ENCODE data around the gene SLC49A4. TPM values are rescaled to one million over a fixed set of nuclear protein-coding genes. Genes with fewer than 3 reads are reported as not detected.

The SLC49A4 gene
- total RNA-seq, 1 donor: 43.4 TPM

DNA sequence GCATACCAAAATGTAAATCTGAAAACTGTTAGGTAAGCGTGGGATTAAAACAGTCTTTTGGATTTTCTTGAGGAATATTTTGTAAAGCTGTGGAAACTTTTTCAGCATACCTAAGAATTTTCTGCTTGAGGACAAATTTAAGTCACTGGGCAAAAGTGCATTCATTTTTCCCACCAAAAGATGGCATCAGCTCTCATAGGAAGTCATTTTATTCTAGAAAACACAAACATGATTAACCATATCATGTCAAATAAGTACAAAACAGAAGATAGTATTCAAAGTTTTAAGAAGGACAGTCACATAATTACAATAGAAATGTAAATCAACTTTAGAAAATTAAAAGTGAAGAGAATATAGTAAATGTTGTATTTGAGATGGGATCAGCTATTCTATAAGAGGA, 63.5 kb downstream of the SLC49A4 start:
- DNase-seq (ENCODE audit: insufficient read length, low spot score, missing footprints): no peak
- Histone ChIP-seq H3K36me3 (ENCODE audit: insufficient read depth, low read length) (no peaks in the 10 kb centered on the region), H3K79me2 (ENCODE audit: insufficient read depth, low read length) (no peaks in the 10 kb centered on the region), H3K4me2 (ENCODE audit: insufficient read depth, low read length) (no peak overlapping the region), H3K27me3 (ENCODE audit: insufficient read depth, low read length) (no peaks in the 10 kb centered on the region), H3K27ac (ENCODE audit: low read depth, low read length) (no peak overlapping the region), H3K4me1 (ENCODE audit: insufficient read depth, low read length) (peaks cover 11% of the 10 kb centered on the region), H2AFZ (ENCODE audit: low read length) (no peak overlapping the region), H3K9me3 (ENCODE audit: low read depth, low read length) (no peaks in the 10 kb centered on the region), H3K4me3 (ENCODE audit: insufficient read depth, low read length) (no peak overlapping the region), H4K20me1 (ENCODE audit: insufficient read depth, low read length) (no peaks in the 10 kb centered on the region)
- TF ChIP-seq, protein P1, sequence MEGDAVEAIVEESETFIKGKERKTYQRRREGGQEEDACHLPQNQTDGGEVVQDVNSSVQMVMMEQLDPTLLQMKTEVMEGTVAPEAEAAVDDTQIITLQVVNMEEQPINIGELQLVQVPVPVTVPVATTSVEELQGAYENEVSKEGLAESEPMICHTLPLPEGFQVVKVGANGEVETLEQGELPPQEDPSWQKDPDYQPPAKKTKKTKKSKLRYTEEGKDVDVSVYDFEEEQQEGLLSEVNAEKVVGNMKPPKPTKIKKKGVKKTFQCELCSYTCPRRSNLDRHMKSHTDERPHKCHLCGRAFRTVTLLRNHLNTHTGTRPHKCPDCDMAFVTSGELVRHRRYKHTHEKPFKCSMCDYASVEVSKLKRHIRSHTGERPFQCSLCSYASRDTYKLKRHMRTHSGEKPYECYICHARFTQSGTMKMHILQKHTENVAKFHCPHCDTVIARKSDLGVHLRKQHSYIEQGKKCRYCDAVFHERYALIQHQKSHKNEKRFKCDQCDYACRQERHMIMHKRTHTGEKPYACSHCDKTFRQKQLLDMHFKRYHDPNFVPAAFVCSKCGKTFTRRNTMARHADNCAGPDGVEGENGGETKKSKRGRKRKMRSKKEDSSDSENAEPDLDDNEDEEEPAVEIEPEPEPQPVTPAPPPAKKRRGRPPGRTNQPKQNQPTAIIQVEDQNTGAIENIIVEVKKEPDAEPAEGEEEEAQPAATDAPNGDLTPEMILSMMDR (IDR thresholded peaks at IDR 0.05; ENCODE audit: extremely low read depth, low read depth, low read length): peak; percentile 49

DNA sequence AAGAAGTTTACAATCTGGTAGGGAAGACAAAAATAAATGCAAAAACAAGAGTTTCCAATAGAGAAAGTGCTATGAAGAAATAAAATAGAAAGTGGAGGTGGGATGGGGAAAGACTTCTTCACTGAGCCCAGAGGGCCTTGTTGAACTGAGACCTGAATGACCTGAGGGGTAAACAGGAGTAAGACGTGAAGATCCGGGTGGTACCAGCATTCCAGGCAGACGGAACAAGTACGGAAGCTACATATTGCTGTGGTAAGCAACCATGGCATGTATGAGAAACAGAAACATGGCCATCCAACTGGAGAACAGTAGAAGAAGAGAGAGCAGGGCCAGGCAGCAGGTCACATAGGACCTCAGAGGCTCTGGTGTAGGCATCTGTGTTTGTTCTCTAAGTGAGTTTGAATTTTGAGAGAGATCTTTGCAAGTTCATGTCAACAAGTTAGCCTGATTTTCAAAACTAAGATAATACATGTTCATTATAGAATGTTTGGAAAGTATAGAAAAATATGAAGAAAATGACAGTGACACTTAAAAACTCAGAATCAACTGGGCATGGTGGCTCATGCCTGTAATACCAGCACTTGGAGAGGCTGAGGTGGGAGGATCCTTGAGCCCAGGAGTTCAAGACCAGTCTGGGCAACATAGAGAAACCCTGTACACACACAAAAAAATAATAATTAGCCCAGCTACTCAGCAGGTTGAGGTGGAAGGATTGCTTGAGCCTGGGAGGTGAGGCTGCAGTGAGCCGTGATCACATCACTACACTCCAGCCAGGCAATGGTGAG, 64.3 kb downstream of the SLC49A4 start:
- H3K4me2 ChIP-seq (ENCODE audit: insufficient read depth, low read length): no peak overlapping the region
- H3K27me3 ChIP-seq (ENCODE audit: insufficient read depth, low read length): no peaks in the 10 kb centered on the region
- peaks cover 11% of the 10 kb centered on the region for H3K4me1 ChIP-seq (ENCODE audit: insufficient read depth, low read length)
- no peak overlapping the region for H3K4me3 ChIP-seq (ENCODE audit: insufficient read depth, low read length)
- H3K79me2 ChIP-seq (ENCODE audit: insufficient read depth, low read length): no peaks in the 10 kb centered on the region
- no peak overlapping the region for H3K27ac ChIP-seq (ENCODE audit: low read depth, low read length)
- H3K9me3 ChIP-seq (ENCODE audit: low read depth, low read length): no peaks in the 10 kb centered on the region
- no peak overlapping the region for H2AFZ ChIP-seq (ENCODE audit: low read length)
- H4K20me1 ChIP-seq (ENCODE audit: insufficient read depth, low read length): no peaks in the 10 kb centered on the region
- DNase-seq (ENCODE audit: insufficient read length, low spot score, missing footprints): no peak
- TF ChIP-seq, protein P1 (IDR thresholded peaks at IDR 0.05; ENCODE audit: extremely low read depth, low read depth, low read length): no peak
- no peaks in the 10 kb centered on the region for H3K36me3 ChIP-seq (ENCODE audit: insufficient read depth, low read length)

DNA sequence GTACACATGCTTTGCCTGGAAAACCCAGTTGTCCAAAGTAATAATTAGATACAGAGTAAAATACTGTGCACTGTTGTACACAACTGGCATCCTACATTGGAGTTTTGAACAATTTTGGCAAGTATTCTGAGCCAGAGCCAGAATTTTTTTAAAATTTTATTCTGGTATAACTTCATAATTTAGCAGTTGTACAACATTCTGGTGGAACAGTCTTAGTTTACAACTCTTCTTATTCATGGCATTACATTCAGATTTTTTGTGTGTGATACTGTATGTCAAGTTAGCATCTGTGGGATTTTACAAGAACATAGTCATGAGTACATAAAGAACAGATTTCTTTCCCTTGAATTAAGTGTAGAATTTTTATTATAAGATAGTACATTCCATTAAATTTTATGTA, 67.5 kb downstream of the SLC49A4 start:
- Histone ChIP-seq H4K20me1 (ENCODE audit: insufficient read depth, low read length) (no peaks in the 10 kb centered on the region), H3K4me1 (ENCODE audit: insufficient read depth, low read length) (peaks cover 4% of the 10 kb centered on the region), H3K4me3 (ENCODE audit: insufficient read depth, low read length) (no peak overlapping the region), H3K9me3 (ENCODE audit: low read depth, low read length) (no peaks in the 10 kb centered on the region), H2AFZ (ENCODE audit: low read length) (no peak overlapping the region), H3K27me3 (ENCODE audit: insufficient read depth, low read length) (no peaks in the 10 kb centered on the region), H3K27ac (ENCODE audit: low read depth, low read length) (no peak overlapping the region), H3K36me3 (ENCODE audit: insufficient read depth, low read length) (no peaks in the 10 kb centered on the region), H3K79me2 (ENCODE audit: insufficient read depth, low read length) (no peaks in the 10 kb centered on the region), H3K4me2 (ENCODE audit: insufficient read depth, low read length) (no peak overlapping the region)
- TF ChIP-seq, protein P1 (IDR thresholded peaks at IDR 0.05; ENCODE audit: extremely low read depth, low read depth, low read length): no peak
- DNase-seq (ENCODE audit: insufficient read length, low spot score, missing footprints): no peak

DNA sequence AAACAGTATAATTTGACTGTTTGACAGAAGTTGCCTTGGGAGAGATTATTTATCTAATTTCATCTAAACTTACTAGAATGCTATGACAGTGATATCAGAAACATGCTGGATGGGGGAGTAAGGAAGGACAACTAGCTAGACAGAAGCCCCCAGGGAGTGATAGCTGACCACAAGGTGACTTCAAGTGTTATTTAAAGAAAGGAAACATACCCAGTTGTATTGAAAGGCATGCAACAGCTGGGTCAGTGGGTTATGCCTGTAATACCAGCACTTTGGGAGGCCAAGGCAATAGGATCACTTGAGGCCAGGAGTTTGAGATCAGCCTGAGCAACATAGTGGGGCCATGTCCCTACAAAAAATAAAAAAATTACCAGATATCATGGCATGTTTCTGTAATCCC, 69.6 kb downstream of the SLC49A4 start:
- Histone ChIP-seq H3K27me3 (ENCODE audit: insufficient read depth, low read length) (no peaks in the 10 kb centered on the region), H3K79me2 (ENCODE audit: insufficient read depth, low read length) (no peaks in the 10 kb centered on the region), H3K27ac (ENCODE audit: low read depth, low read length) (no peak overlapping the region), H2AFZ (ENCODE audit: low read length) (no peak overlapping the region), H3K4me2 (ENCODE audit: insufficient read depth, low read length) (no peak overlapping the region), H3K4me3 (ENCODE audit: insufficient read depth, low read length) (no peak overlapping the region), H3K36me3 (ENCODE audit: insufficient read depth, low read length) (no peaks in the 10 kb centered on the region), H4K20me1 (ENCODE audit: insufficient read depth, low read length) (no peaks in the 10 kb centered on the region), H3K9me3 (ENCODE audit: low read depth, low read length) (no peaks in the 10 kb centered on the region), H3K4me1 (ENCODE audit: insufficient read depth, low read length) (no peaks in the 10 kb centered on the region)
- no peak for DNase-seq (ENCODE audit: insufficient read length, low spot score, missing footprints)
- TF ChIP-seq, protein P1 (IDR thresholded peaks at IDR 0.05; ENCODE audit: extremely low read depth, low read depth, low read length): no peak

All from osteoblast (primary cell).